Esophagus muscularis mucosa (tissue), 4 donors: ENCODE data around the gene DQX1. TPM values are rescaled to one million over a fixed set of nuclear protein-coding genes. Genes with fewer than 3 reads are reported as not detected.
A peak's percentile ranks its signal among the peaks of the same experiment; 100 is the strongest.
"Not testable (repeated sequence)": the region's sequence is repeated elsewhere in the genome, so short reads cannot be mapped to it uniquely, and the experiment has no call there.

ENCODE experiments used
- DNase-seq: peaks from one replicate; pipeline ENCODE4 v3.0.0-alpha.2; 2017; ENCODE audit errors: extremely low spot score
- H3K27ac ChIP-seq, 4 donors: fragments of 200-600 bp; sonication (generic); replicated peaks in 1 of 4; 1 replicate in 3 of 4; 2 replicates in 1 of 4; pipeline ENCODE4 v1.5.1; 2016 to 2019; ENCODE audit warnings: mild to moderate bottlenecking in 1 of 4
- H3K27me3 ChIP-seq, 4 donors: fragments of 200-600 bp; sonication (generic); one replicate each; pipeline versions ENCODE4 v1.5.1 to v1.6.0; 2016 to 2019
- H3K36me3 ChIP-seq, 4 donors: fragments of 200-600 bp; sonication (generic); one replicate each; pipeline ENCODE4 v1.5.1; 2016 to 2019
- H3K4me1 ChIP-seq, 4 donors: fragments of 200-600 bp; sonication (generic); one replicate each; pipeline ENCODE4 v1.5.1; 2016 to 2019
- H3K4me3 ChIP-seq, 4 donors: fragments of 200-600 bp; sonication (generic); 1 replicate in 2 of 4; 2 replicates in 2 of 4; pipeline ENCODE4 v1.5.1; 2016 to 2019; ENCODE audit warnings: mild to moderate bottlenecking in 4 of 4, moderate library complexity in 1 of 4
- H3K9me3 ChIP-seq, 4 donors: fragments of 200-600 bp; sonication (generic); 1 replicate in 3 of 4; 2 replicates in 1 of 4; pipeline ENCODE4 v1.5.1; 2016 to 2019
- EP300 ChIP-seq: sonication (generic); formaldehyde crosslinking; IDR thresholded peaks from one replicate; pipeline ENCODE4 v1.6.1; 2017; ENCODE audit warnings: antibody characterized with exemption
- POLR2A ChIP-seq: fragments of 450-650 bp; IDR thresholded peaks from one replicate; pipeline ENCODE4 v1.6.1; 2017; ENCODE audit warnings: antibody characterized with exemption, moderate library complexity, mild to moderate bottlenecking, low read depth
- POLR2AphosphoS5 ChIP-seq, 2 donors: sonication (generic); formaldehyde crosslinking; IDR thresholded peaks; one replicate each; pipeline ENCODE4 v1.6.1; 2017; ENCODE audit warnings: antibody characterized with exemption in 2 of 2
- WGBS: methylation state at CpG from one replicate; pipeline ENCODE4 v1.1.5; 2018; 5-methylcytosine and 5-hydroxymethylcytosine counted together
- intact Hi-C: fragments of 100-400 bp; cut with DNase I; formaldehyde crosslinking; loops from one replicate; pipeline ENCODE4 v1.15.1; 2023
- total RNA-seq, 4 donors: library from RNA; depleted of rRNA; stranded (reverse); fragments of >200 nt; gene quantifications; one replicate each; pipeline versions ENCODE4 v1.1.0 to v1.2.1, GENCODE V29; 2016
- TF ChIP-seq, protein P1 (sequence below), 3 experiments: fragments of 200-600 bp in 2 of 3; fragments of 450-650 bp in 1 of 3; sonication (generic) in 2 of 3; IDR thresholded peaks; one replicate each; pipeline ENCODE4 v1.5.1; 2017 to 2019; ENCODE audit warnings: antibody characterized with exemption in 3 of 3, mild to moderate bottlenecking in 2 of 3, moderate library complexity in 1 of 3

DQX1 gene
- total RNA-seq, 4 donors from 2014 or later = not detected

DNA sequence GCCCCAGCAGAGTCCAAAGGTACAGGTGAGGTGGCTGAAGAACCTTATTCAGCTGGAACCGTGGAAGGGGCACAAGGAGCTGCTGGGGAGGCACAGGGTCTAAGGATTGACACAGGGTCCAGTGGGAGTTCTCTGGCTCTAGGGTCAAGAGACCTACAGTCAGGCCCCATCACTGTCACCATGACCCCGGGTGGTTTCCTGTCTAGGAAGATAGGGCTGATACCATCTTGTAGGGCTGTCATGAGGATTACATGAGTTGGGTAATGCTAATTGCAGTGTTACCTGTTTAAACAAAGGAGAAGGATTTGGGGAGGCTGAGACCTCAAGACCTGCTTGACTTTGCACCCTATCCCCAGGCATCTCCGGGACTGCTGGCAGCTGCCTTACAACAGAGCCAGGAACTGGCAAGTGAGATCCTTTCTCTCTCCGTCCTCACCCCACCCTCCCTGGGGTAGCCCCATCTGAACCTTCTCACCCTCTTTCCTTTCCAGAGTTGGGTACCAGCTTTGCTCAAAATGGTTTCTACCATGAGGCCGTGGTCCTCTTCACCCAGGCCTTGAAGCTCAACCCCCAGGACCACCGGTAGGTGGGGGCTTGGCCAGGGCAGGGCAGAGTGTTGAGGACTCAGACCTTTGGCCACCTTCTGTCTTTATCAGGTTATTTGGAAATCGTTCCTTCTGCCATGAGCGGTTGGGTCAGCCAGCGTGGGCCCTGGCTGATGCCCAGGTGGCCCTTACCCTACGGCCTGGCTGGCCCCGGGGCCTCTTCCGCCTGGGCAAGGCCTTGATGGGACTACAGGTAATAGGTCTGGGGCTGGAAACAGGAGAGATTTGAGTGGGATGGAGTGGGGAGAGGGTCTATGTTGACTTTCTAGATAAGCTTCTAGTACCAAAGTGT, 34.1 kb downstream of the DQX1 start:
- Histone ChIP-seq H3K27me3 (peaks cover 0 to 2% (median 0%) of the 10 kb centered on the region in 4 donors), H3K4me3 (no peak overlapping the region), H3K9me3 (no peaks in the 10 kb centered on the region), H3K27ac (no peak overlapping the region), H3K4me1 (no peaks in the 10 kb centered on the region), H3K36me3 (peaks cover 36 to 78% (median 67%) of the 10 kb centered on the region in 4 donors)
- whole genome bisulfite sequencing = 91% methylated on average over 12 of the region's 12 CpGs
- DNase-seq = no peak
- intact Hi-C loops = no loop called here
- TF ChIP-seq POLR2AphosphoS5 (IDR thresholded peaks at IDR 0.05) (no peak), EP300 (no peak), POLR2A (no peak)
- TF ChIP-seq, protein P1, sequence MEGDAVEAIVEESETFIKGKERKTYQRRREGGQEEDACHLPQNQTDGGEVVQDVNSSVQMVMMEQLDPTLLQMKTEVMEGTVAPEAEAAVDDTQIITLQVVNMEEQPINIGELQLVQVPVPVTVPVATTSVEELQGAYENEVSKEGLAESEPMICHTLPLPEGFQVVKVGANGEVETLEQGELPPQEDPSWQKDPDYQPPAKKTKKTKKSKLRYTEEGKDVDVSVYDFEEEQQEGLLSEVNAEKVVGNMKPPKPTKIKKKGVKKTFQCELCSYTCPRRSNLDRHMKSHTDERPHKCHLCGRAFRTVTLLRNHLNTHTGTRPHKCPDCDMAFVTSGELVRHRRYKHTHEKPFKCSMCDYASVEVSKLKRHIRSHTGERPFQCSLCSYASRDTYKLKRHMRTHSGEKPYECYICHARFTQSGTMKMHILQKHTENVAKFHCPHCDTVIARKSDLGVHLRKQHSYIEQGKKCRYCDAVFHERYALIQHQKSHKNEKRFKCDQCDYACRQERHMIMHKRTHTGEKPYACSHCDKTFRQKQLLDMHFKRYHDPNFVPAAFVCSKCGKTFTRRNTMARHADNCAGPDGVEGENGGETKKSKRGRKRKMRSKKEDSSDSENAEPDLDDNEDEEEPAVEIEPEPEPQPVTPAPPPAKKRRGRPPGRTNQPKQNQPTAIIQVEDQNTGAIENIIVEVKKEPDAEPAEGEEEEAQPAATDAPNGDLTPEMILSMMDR (IDR thresholded peaks at IDR 0.05) = no peak

DNA sequence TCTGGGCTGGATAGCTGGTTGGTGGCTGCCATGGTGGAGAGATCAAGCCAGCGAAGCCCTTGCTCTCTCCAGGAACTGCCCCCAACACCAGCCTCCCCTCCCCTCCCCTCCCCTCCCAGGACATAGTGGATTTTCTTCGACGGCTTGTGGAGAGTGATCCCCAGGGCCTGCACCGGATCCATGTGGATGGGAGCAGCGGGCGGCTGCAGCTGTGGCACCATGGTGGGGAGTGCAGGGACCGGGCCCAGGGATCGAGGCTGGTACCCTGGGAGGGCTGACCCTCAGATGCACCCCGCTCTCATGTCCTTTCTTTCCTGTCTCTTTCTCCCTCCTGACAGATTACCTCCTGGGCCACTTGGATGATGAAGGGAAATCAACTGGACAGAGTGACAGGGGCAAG, 36.1 kb downstream of the DQX1 start:
- Histone ChIP-seq H3K27ac (no peak overlapping the region), H3K4me1 (no peaks in the 10 kb centered on the region), H3K4me3 (no peak overlapping the region), H3K9me3 (no peaks in the 10 kb centered on the region), H3K27me3 (no peaks in the 10 kb centered on the region), H3K36me3 (peaks cover 36 to 97% (median 84%) of the 10 kb centered on the region in 4 donors)
- 97% methylated on average over 9 of the region's 9 CpGs for WGBS
- no peak for DNase-seq
- TF ChIP-seq EP300 (no peak), POLR2AphosphoS5 (IDR thresholded peaks at IDR 0.05) (no peak), POLR2A (no peak)
- TF ChIP-seq, protein P1 (IDR thresholded peaks at IDR 0.05) = no peak
- intact Hi-C loops = loop anchor here (5.0 kb wide), 1 partner anchor 37 kb away; the partner anchor contains the start of genes AUP1, DQX1 and HTRA2

DNA sequence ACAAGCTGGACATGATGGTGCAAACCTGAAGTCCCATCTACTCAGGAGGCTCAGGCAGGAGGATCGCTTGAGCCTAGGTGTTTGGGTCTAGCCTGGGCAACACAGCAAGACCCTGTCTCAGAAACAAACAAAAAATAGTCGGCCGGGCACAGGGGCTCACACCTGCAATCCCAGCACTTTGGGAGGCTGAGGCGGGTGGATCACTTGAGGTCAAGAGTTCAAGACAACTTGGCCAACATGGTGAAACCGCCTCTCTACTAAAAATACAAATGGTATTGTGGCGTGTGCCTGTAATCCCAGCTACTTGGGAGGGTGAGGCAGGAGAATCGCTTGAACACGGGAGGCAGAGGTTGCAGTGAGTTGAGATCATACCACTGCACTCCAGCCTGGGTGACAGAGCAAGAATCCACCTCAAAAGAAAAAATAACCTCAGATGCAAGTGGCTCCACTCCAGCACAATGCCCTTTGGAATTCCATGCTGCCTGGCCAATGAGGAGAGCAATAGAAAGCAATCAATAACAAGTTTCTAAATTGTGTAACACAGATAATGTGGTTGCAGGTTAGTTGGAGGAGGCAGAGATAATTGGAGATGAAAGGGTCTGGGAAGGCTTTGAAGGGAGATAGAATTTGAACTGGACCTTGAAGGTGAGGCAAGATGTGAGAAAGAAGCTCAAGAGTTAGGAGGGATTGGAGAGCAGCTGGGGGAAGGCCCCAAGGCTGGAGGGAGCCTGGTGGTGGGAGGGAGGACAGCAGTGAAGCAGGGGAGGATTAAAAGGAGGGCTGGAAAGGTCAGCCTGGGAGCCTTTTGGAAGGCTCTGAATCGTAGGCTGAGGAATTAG, 37.2 kb downstream of the DQX1 start:
- Histone ChIP-seq H3K27ac (no peak overlapping the region), H3K9me3 (no peaks in the 10 kb centered on the region), H3K4me1 (peaks cover 5 to 8% (median 6%) of the 10 kb centered on the region in 4 donors), H3K4me3 (no peak overlapping the region), H3K36me3 (peaks cover 36 to 96% (median 79%) of the 10 kb centered on the region in 4 donors), H3K27me3 (no peaks in the 10 kb centered on the region)
- WGBS = 95% methylated on average over 9 of the region's 9 CpGs
- intact Hi-C loops = loop anchor here (5.0 kb wide), 1 partner anchor 38 kb away; the partner anchor contains the start of genes AUP1, DQX1 and HTRA2
- no peak for TF ChIP-seq POLR2AphosphoS5 (IDR thresholded peaks at IDR 0.05)
- TF ChIP-seq POLR2A = no peak
- no peak for TF ChIP-seq EP300
- TF ChIP-seq, protein P1 (IDR thresholded peaks at IDR 0.05) = no peak
- DNase-seq = no peak

DNA sequence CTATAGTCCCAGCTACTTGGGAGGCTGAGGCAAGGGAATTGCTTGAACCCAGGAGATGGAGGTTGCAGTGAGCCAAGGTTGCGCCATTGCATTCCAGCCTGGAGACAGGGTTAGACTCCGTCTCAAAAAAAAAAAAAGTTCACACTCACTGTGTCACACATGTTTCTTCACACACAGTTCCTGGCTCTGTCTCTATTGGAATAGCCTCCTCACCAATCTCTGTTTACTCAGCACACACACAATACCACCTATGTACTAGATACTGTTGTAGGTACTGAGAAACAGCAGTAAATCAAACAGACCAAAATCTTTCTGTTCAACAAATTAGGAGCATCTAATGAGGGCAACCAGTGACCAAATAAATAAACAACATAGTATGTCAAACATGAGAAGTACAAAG, 39.9 kb downstream of the DQX1 start:
- WGBS = 88% methylated on average over 2 of the region's 2 CpGs
- intact Hi-C loops = loop anchor here (5.0 kb wide), 1 partner anchor 41 kb away; the partner anchor contains the start of genes AUP1, DQX1 and HTRA2
- H3K9me3 ChIP-seq = no peaks in the 10 kb centered on the region

DNA sequence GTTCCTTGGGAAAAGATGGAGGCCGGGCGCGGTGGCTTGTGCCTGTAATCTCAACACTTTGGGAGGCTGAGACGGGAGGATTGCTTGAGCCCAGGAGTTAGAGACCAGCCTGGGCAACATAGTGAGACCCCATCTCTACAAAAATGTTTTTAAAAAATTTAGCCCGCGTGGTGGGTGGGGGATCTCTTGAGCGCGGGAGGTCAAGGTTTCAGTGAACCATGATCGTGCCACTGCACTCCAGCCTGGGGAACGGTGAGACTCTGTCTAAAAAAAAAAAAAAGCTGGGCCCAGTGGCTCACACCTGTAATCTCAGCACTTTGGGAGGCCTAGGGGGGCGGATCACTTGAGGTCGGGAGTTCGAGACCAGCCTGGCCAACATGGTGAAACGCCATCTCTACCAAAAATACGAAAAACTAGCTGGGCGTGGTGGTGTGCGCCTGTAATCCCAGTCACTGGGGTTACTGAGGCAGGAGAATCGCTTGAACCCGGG, 42.3 kb downstream of the DQX1 start:
- intact Hi-C loops = loop anchor here (1.0 kb wide), 2 partner anchors 71 to 104 kb away; partner anchors contain the start of gene DOK1
- H3K36me3 ChIP-seq = peaks cover 6 to 69% (median 57%) of the 10 kb centered on the region in 4 donors

More for the DNA sequence above, 39.9 kb downstream of the DQX1 start:
- no peak for DNase-seq
- Histone ChIP-seq H3K27ac (no peak overlapping the region), H3K4me3 (no peak overlapping the region), H3K4me1 (peaks cover 20 to 26% (median 25%) of the 10 kb centered on the region in 4 donors), H3K36me3 (peaks cover 11 to 69% (median 53%) of the 10 kb centered on the region in 4 donors), H3K27me3 (no peaks in the 10 kb centered on the region)
- TF ChIP-seq POLR2AphosphoS5 (IDR thresholded peaks at IDR 0.05) (no peak), EP300 (no peak), POLR2A (no peak)
- TF ChIP-seq, protein P1 (IDR thresholded peaks at IDR 0.05) = no peak

More for the DNA sequence above, 42.3 kb downstream of the DQX1 start:
- Histone ChIP-seq H3K4me3 (peak overlapping the region; percentile 89 to 99 (median 92)), H3K27ac (peak overlapping the region in 3 of 4 donors; percentile 85 to 91 (median 86)), H3K4me1 (peaks cover 26 to 44% (median 39%) of the 10 kb centered on the region in 4 donors)
- WGBS = 81% methylated on average over 19 of the region's 19 CpGs
- not testable (repeated sequence) for H3K9me3 ChIP-seq, H3K27me3 ChIP-seq, DNase-seq
